CD8-positive, alpha-beta memory T cell (primary cell): ENCODE data around the gene ADAM17. TPM values are rescaled to one million over a fixed set of nuclear protein-coding genes. Genes with fewer than 3 reads are reported as not detected.

Source experiments
- CTCF ChIA-PET: fragments of 350-600 bp; sonication (Branson Sonifier 250); formaldehyde crosslinking; loops from one replicate; lab custom pipeline; 2021; ENCODE audit warnings: antibody characterized with exemption; lab: Charles Lee
- POLR2A ChIA-PET: fragments of 350-600 bp; sonication (Branson Sonifier 250); formaldehyde crosslinking; loops from one replicate; lab custom pipeline; 2021; ENCODE audit warnings: antibody characterized with exemption; lab: Charles Lee
- DNase-seq, 5 donors: peaks; one replicate each; pipeline versions ENCODE4 v3.0.0 to v3.0.0-alpha.2; 2020 to 2022; ENCODE audit warnings: mixed read lengths in 1 of 5
- H3K27ac ChIP-seq: one replicate; pipeline ENCODE4 v1.7.0; 2013; ENCODE audit warnings: low read depth, mild to moderate bottlenecking, low read length, moderate library complexity
- H3K27me3 ChIP-seq: 2 replicates; pipeline ENCODE4 v1.7.0; 2013; ENCODE audit warnings: low read length, mild to moderate bottlenecking; ENCODE audit not compliant: insufficient read depth, poor library complexity, severe bottlenecking
- H3K36me3 ChIP-seq: 2 replicates; pipeline ENCODE4 v1.7.0; 2013; ENCODE audit warnings: mild to moderate bottlenecking, low read length, moderate library complexity; ENCODE audit not compliant: insufficient read depth
- H3K4me1 ChIP-seq: 2 replicates; pipeline ENCODE4 v1.7.0; 2013; ENCODE audit warnings: mild to moderate bottlenecking, low read length, moderate library complexity; ENCODE audit not compliant: insufficient read depth
- H3K4me3 ChIP-seq: 2 replicates; pipeline ENCODE4 v1.7.0; 2013; ENCODE audit warnings: mild to moderate bottlenecking, low read length
- H3K9me3 ChIP-seq: 2 replicates; pipeline ENCODE4 v1.7.0; 2013; ENCODE audit warnings: mild to moderate bottlenecking, low read length
- H3K27ac Mint-ChIP-seq, 8 donors: one replicate each; pipeline ENCODE4 v1.8.0; 2020 to 2021; ENCODE audit warnings: mixed read lengths in 8 of 8, mild to moderate bottlenecking in 6 of 8, inconsistent platforms in 3 of 8, moderate library complexity in 3 of 8
- H3K27me3 Mint-ChIP-seq, 2 donors: one replicate each; pipeline ENCODE4 v1.8.0; 2020 to 2021; ENCODE audit warnings: mixed read lengths in 2 of 2, mild to moderate bottlenecking in 1 of 2, moderate library complexity in 1 of 2
- H3K36me3 Mint-ChIP-seq, 3 donors: one replicate each; pipeline ENCODE4 v1.8.0; 2020 to 2021; ENCODE audit warnings: mixed read lengths in 3 of 3, inconsistent platforms in 1 of 3, mild to moderate bottlenecking in 1 of 3
- H3K4me1 Mint-ChIP-seq, 3 donors: one replicate each; pipeline ENCODE4 v1.8.0; 2020 to 2021; ENCODE audit warnings: mixed read lengths in 3 of 3, inconsistent platforms in 1 of 3, mild to moderate bottlenecking in 1 of 3
- H3K4me3 Mint-ChIP-seq, 7 donors: one replicate each; pipeline ENCODE4 v1.8.0; 2020 to 2021; ENCODE audit warnings: mixed read lengths in 7 of 7, mild to moderate bottlenecking in 6 of 7, moderate library complexity in 4 of 7, inconsistent platforms in 2 of 7
- H3K9me3 Mint-ChIP-seq, 5 donors: one replicate each; pipeline ENCODE4 v1.8.0; 2020 to 2022; ENCODE audit warnings: mixed read lengths in 5 of 5, mild to moderate bottlenecking in 3 of 5, moderate library complexity in 2 of 5, inconsistent platforms in 1 of 5
- polyA plus RNA-seq: library from polyadenylated mRNA; unstranded; fragments of 300-500 nt; fragmentation: Illumina TruSeq; gene quantifications from one replicate; pipeline ENCODE4 v1.2.3, GENCODE V29; 2021
- total RNA-seq, 2 experiments: library from RNA; stranded (reverse); gene quantifications; one replicate each; pipeline ENCODE4 v1.2.3, GENCODE V29; 2021

The ADAM17 gene
- total and polyA plus RNA-seq, 3 experiments from 2014 or later, result 12.6 to 20.9 (median 17.9) TPM

- DNase-seq, result no peak
- Histone ChIP-seq H3K9me3 (no peaks in the 10 kb centered on the region), H3K4me1 (peaks cover 57% of the 10 kb centered on the region), H3K27me3 (no peaks in the 10 kb centered on the region), H3K36me3 (no peaks in the 10 kb centered on the region), H3K27ac (no peak overlapping the region), H3K4me3 (no peak overlapping the region)
- Mint-ChIP-seq H3K4me3 (peak overlapping the region in 2 of 7 donors; percentile 9 to 51), H3K9me3 (no peaks in the 10 kb centered on the region), H3K27me3 (no peaks in the 10 kb centered on the region), H3K36me3 (peaks cover 0 to 14% (median 6%) of the 10 kb centered on the region in 3 donors), H3K27ac (peak overlapping the region in 6 of 8 donors; percentile 40 to 88 (median 62)), H3K4me1 (peaks cover 59 to 78% (median 77%) of the 10 kb centered on the region in 3 donors)
- CTCF ChIA-PET, result no interaction called here
- POLR2A ChIA-PET, result no interaction called here
Observed at GRCh38 chr2:9547262-9547991, 8.2 kb downstream of the ADAM17 start.

- no peaks in the 10 kb centered on the region for H3K27me3 Mint-ChIP-seq
- peaks cover 51 to 68% (median 63%) of the 10 kb centered on the region in 3 donors for H3K4me1 Mint-ChIP-seq
- H3K36me3 Mint-ChIP-seq, result peaks cover 0 to 22% (median 10%) of the 10 kb centered on the region in 3 donors
- Histone ChIP-seq H3K27me3 (no peaks in the 10 kb centered on the region), H3K27ac (no peak overlapping the region), H3K4me1 (peaks cover 47% of the 10 kb centered on the region), H3K4me3 (no peak overlapping the region), H3K36me3 (peaks cover 6% of the 10 kb centered on the region), H3K9me3 (no peaks in the 10 kb centered on the region)
- peak overlapping the region in 2 of 8 donors; percentile 23 to 36 for H3K27ac Mint-ChIP-seq
- no peaks in the 10 kb centered on the region for H3K9me3 Mint-ChIP-seq
- H3K4me3 Mint-ChIP-seq, result no peak overlapping the region
- DNase-seq, result no peak
- CTCF ChIA-PET, result no interaction called here
- POLR2A ChIA-PET, result no interaction called here
Observed at GRCh38 chr2:9545502-9545901, 10.1 kb downstream of the ADAM17 start.

GRCh38 chr2:9543557-9543956 lies 12.1 kb downstream of the ADAM17 start:
- Mint-ChIP-seq H3K9me3 (no peaks in the 10 kb centered on the region), H3K27ac (peak overlapping the region; percentile 4 to 44 (median 25)), H3K4me1 (peaks cover 41 to 58% (median 50%) of the 10 kb centered on the region in 3 donors), H3K4me3 (peak overlapping the region in 3 of 7 donors; percentile 8 to 23 (median 13)), H3K27me3 (no peaks in the 10 kb centered on the region), H3K36me3 (peaks cover 0 to 31% (median 10%) of the 10 kb centered on the region in 3 donors)
- ChIA-PET CTCF (interaction anchor here (0.6 to 1.5 kb wide), 2 partner anchors 11 to 12 kb away, joined by 4 to 5 read pairs; partner anchors contain the start of gene ADAM17), POLR2A (no interaction called here)
- DNase-seq, result no peak
- no peaks in the 10 kb centered on the region for H3K9me3 ChIP-seq
- H3K4me1 ChIP-seq, result peaks cover 35% of the 10 kb centered on the region
- no peak overlapping the region for H3K27ac ChIP-seq
- no peak overlapping the region for H3K4me3 ChIP-seq
- H3K27me3 ChIP-seq, result no peaks in the 10 kb centered on the region
- H3K36me3 ChIP-seq, result peaks cover 6% of the 10 kb centered on the region

GRCh38 chr2:9539531-9539930 lies 16.1 kb downstream of the ADAM17 start:
- Mint-ChIP-seq H3K4me3 (no peak overlapping the region), H3K4me1 (peaks cover 24 to 39% (median 32%) of the 10 kb centered on the region in 3 donors), H3K36me3 (peaks cover 0 to 55% (median 17%) of the 10 kb centered on the region in 3 donors), H3K9me3 (no peaks in the 10 kb centered on the region), H3K27ac (peak overlapping the region in 1 of 8 donors; percentile 23), H3K27me3 (no peaks in the 10 kb centered on the region)
- no peak overlapping the region for H3K4me3 ChIP-seq
- H3K36me3 ChIP-seq, result peaks cover 11% of the 10 kb centered on the region
- H3K27ac ChIP-seq, result no peak overlapping the region
- ChIA-PET POLR2A (no interaction called here), CTCF (no interaction called here)
- H3K9me3 ChIP-seq, result no peaks in the 10 kb centered on the region
- no peak for DNase-seq
- no peaks in the 10 kb centered on the region for H3K27me3 ChIP-seq
- peaks cover 11% of the 10 kb centered on the region for H3K4me1 ChIP-seq

GRCh38 chr2:9538000-9538507 lies 17.6 kb downstream of the ADAM17 start:
- Mint-ChIP-seq H3K4me3 (no peak overlapping the region), H3K9me3 (no peaks in the 10 kb centered on the region), H3K27me3 (no peaks in the 10 kb centered on the region), H3K36me3 (peaks cover 0 to 59% (median 15%) of the 10 kb centered on the region in 3 donors), H3K4me1 (peaks cover 13 to 25% (median 22%) of the 10 kb centered on the region in 3 donors), H3K27ac (peak overlapping the region in 1 of 8 donors; percentile 6)
- ChIA-PET CTCF (interaction anchor here (0.7 kb wide), 1 partner anchor 17 kb away, joined by 3 read pairs; the partner anchor contains the start of gene ADAM17), POLR2A (no interaction called here)
- no peaks in the 10 kb centered on the region for H3K27me3 ChIP-seq
- DNase-seq, result no peak
- H3K9me3 ChIP-seq, result no peaks in the 10 kb centered on the region
- H3K4me3 ChIP-seq, result no peak overlapping the region
- peaks cover 11% of the 10 kb centered on the region for H3K36me3 ChIP-seq
- no peak overlapping the region for H3K27ac ChIP-seq
- H3K4me1 ChIP-seq, result no peaks in the 10 kb centered on the region

- H3K36me3 ChIP-seq, result peaks cover 11% of the 10 kb centered on the region
Observed at GRCh38 chr2:9536504-9536903, 19.1 kb downstream of the ADAM17 start.

GRCh38 chr2:9535177-9535576 lies 20.5 kb downstream of the ADAM17 start:
- peaks cover 0 to 60% (median 13%) of the 10 kb centered on the region in 3 donors for H3K36me3 Mint-ChIP-seq
- H3K36me3 ChIP-seq, result peaks cover 5% of the 10 kb centered on the region
- H3K27me3 Mint-ChIP-seq, result no peaks in the 10 kb centered on the region
- H3K4me3 ChIP-seq, result no peak overlapping the region
- no peaks in the 10 kb centered on the region for H3K9me3 ChIP-seq
- H3K4me1 Mint-ChIP-seq, result peaks cover 10 to 21% (median 17%) of the 10 kb centered on the region in 3 donors
- peak overlapping the region in 1 of 8 donors; percentile 18 for H3K27ac Mint-ChIP-seq
- H3K4me1 ChIP-seq, result no peaks in the 10 kb centered on the region
- no peak overlapping the region for H3K4me3 Mint-ChIP-seq
- ChIA-PET CTCF (no interaction called here), POLR2A (no interaction called here)
- no peaks in the 10 kb centered on the region for H3K27me3 ChIP-seq
- H3K9me3 Mint-ChIP-seq, result no peaks in the 10 kb centered on the region
- H3K27ac ChIP-seq, result no peak overlapping the region
- DNase-seq, result no peak

More at GRCh38 chr2:9536504-9536903, 19.1 kb downstream of the ADAM17 start:
- Histone ChIP-seq H3K9me3 (no peaks in the 10 kb centered on the region), H3K27ac (no peak overlapping the region), H3K27me3 (no peaks in the 10 kb centered on the region), H3K4me1 (no peaks in the 10 kb centered on the region), H3K4me3 (no peak overlapping the region)
- Mint-ChIP-seq H3K27me3 (no peaks in the 10 kb centered on the region), H3K27ac (peak overlapping the region in 4 of 8 donors; percentile 2 to 52 (median 23)), H3K9me3 (no peaks in the 10 kb centered on the region), H3K36me3 (peaks cover 0 to 65% (median 14%) of the 10 kb centered on the region in 3 donors), H3K4me3 (no peak overlapping the region), H3K4me1 (peaks cover 12 to 23% (median 21%) of the 10 kb centered on the region in 3 donors)
- DNase-seq, result no peak
- ChIA-PET POLR2A (no interaction called here), CTCF (interaction anchor here (0.6 kb wide), 1 partner anchor 276 kb away, joined by 3 read pairs; no protein-coding TSS in a partner anchor)

GRCh38 chr2:9533663-9534062 lies 22.0 kb downstream of the ADAM17 start:
- Histone ChIP-seq H3K36me3 (peaks cover 8% of the 10 kb centered on the region), H3K4me3 (no peak overlapping the region), H3K9me3 (no peaks in the 10 kb centered on the region), H3K4me1 (no peaks in the 10 kb centered on the region), H3K27me3 (no peaks in the 10 kb centered on the region), H3K27ac (no peak overlapping the region)
- H3K27me3 Mint-ChIP-seq, result no peaks in the 10 kb centered on the region
- ChIA-PET CTCF (no interaction called here), POLR2A (interaction anchor here (0.7 kb wide), 1 partner anchor 24 kb away, joined by 3 read pairs; no protein-coding TSS in a partner anchor)
- H3K27ac Mint-ChIP-seq, result no peak overlapping the region
- DNase-seq, result no peak
- peaks cover 14 to 21% (median 17%) of the 10 kb centered on the region in 3 donors for H3K4me1 Mint-ChIP-seq
- no peaks in the 10 kb centered on the region for H3K9me3 Mint-ChIP-seq
- peaks cover 0 to 67% (median 14%) of the 10 kb centered on the region in 3 donors for H3K36me3 Mint-ChIP-seq
- H3K4me3 Mint-ChIP-seq, result no peak overlapping the region
